GM18507 (cell line): ENCODE data around the gene TMEM272.

Source experiments
- DNase-seq: peaks from one replicate; pipeline ENCODE4 v3.0.0; 2011; ENCODE audit warnings: low read depth; ENCODE audit not compliant: insufficient read length; ENCODE audit errors: extremely low spot score
- FAIRE-seq: peaks from 2 replicates; lab custom pipeline; 2011; peaks lifted over from hg19 to GRCh38; lab: Jason Lieb, UNC

Gene TMEM272

GRCh38 chr13:51793570-51794271 is 51.3 kb downstream of the TMEM272 start:
- FAIRE-seq: peak; percentile 82
- no peak for DNase-seq

GRCh38 chr13:51786425-51787265 is 58.3 kb downstream of the TMEM272 start:
- DNase-seq (no peak), FAIRE-seq (no peak)

GRCh38 chr13:51785712-51786424 is 59.1 kb downstream of the TMEM272 start:
- DNase-seq (no peak), FAIRE-seq (no peak)

- FAIRE-seq: no peak
Observed at GRCh38 chr13:51784097-51784496, 60.9 kb downstream of the TMEM272 start.

GRCh38 chr13:51783428-51784094 is 61.4 kb downstream of the TMEM272 start:
- DNase-seq (no peak), FAIRE-seq (no peak)

More at GRCh38 chr13:51784097-51784496, 60.9 kb downstream of the TMEM272 start:
- no peak for DNase-seq

- DNase-seq (no peak), FAIRE-seq (no peak)
Observed at GRCh38 chr13:51782026-51782710, 62.8 kb downstream of the TMEM272 start.

GRCh38 chr13:51781246-51782022 is 63.5 kb downstream of the TMEM272 start:
- FAIRE-seq (no peak), DNase-seq (no peak)

- FAIRE-seq (no peak), DNase-seq (no peak)
Observed at GRCh38 chr13:51780099-51780498, 64.9 kb downstream of the TMEM272 start.

- FAIRE-seq: no peak
- no peak for DNase-seq
Observed at GRCh38 chr13:51778392-51778791, 66.6 kb downstream of the TMEM272 start.

GRCh38 chr13:51777921-51778320 is 67.1 kb downstream of the TMEM272 start:
- FAIRE-seq: no peak
- DNase-seq: no peak

GRCh38 chr13:51776179-51776578 is 68.8 kb downstream of the TMEM272 start:
- DNase-seq (no peak), FAIRE-seq (no peak)

- FAIRE-seq (no peak), DNase-seq (no peak)
Observed at GRCh38 chr13:51773515-51773914, 71.5 kb downstream of the TMEM272 start.

- DNase-seq (no peak), FAIRE-seq (no peak)
Observed at GRCh38 chr13:51772781-51773180, 72.2 kb downstream of the TMEM272 start.

- FAIRE-seq (no peak), DNase-seq (no peak)
Observed at GRCh38 chr13:51772105-51772455, 72.9 kb downstream of the TMEM272 start.

GRCh38 chr13:51771418-51772104 is 73.4 kb downstream of the TMEM272 start:
- FAIRE-seq (peak; percentile 33), DNase-seq (no peak)

GRCh38 chr13:51770681-51771417 is 74.1 kb downstream of the TMEM272 start:
- peak; percentile 41 for FAIRE-seq
- DNase-seq: no peak

GRCh38 chr13:51770160-51770559 is 74.8 kb downstream of the TMEM272 start:
- FAIRE-seq (no peak), DNase-seq (no peak)
